Effector memory CD4-positive, alpha-beta T cell (primary cell): Measurements from ENCODE around the gene CELSR1.

Experiments used
- DNase-seq, 3 donors: peaks; one replicate each; pipeline ENCODE4 v3.0.0-alpha.2; 2020
- H3K27ac ChIP-seq: 2 replicates; pipeline ENCODE4 v1.7.0; 2013; ENCODE audit warnings: mild to moderate bottlenecking, low read length, moderate library complexity; ENCODE audit not compliant: insufficient read depth, poor library complexity, severe bottlenecking
- H3K27me3 ChIP-seq: replicated peaks from 2 replicates; pipeline ENCODE4 v1.7.0; 2013; ENCODE audit warnings: mild to moderate bottlenecking, low read length; ENCODE audit not compliant: insufficient read depth, control insufficient read depth, poor library complexity, severe bottlenecking
- H3K36me3 ChIP-seq: 2 replicates; pipeline ENCODE4 v1.7.0; 2013; ENCODE audit warnings: mild to moderate bottlenecking, low read length, moderate library complexity; ENCODE audit not compliant: control insufficient read depth, insufficient read depth
- H3K4me1 ChIP-seq: 2 replicates; pipeline ENCODE4 v1.7.0; 2013; ENCODE audit warnings: low read length, mild to moderate bottlenecking; ENCODE audit not compliant: control insufficient read depth, insufficient read depth, poor library complexity, severe bottlenecking
- H3K4me3 ChIP-seq: 2 replicates; pipeline ENCODE4 v1.7.0; 2013; ENCODE audit warnings: low read length, low read depth, mild to moderate bottlenecking; ENCODE audit not compliant: insufficient read depth, poor library complexity, severe bottlenecking
- H3K9me3 ChIP-seq: 2 replicates; pipeline ENCODE4 v1.7.0; 2013; ENCODE audit warnings: mild to moderate bottlenecking, low read length, moderate library complexity; ENCODE audit not compliant: control insufficient read depth

CELSR1 gene

GRCh38 chr22:46549971-46550641 is 12.7 kb upstream of the CELSR1 start:
- Histone ChIP-seq H3K27ac (no peak overlapping the region), H3K9me3 (no peaks in the 10 kb centered on the region), H3K27me3 (peaks cover 4% of the 10 kb centered on the region), H3K36me3 (no peaks in the 10 kb centered on the region), H3K4me3 (no peak overlapping the region), H3K4me1 (no peaks in the 10 kb centered on the region)
- DNase-seq, result no peak

GRCh38 chr22:46549563-46549840 is 12.1 kb upstream of the CELSR1 start:
- no peak for DNase-seq
- no peak overlapping the region for H3K27ac ChIP-seq

DNA sequence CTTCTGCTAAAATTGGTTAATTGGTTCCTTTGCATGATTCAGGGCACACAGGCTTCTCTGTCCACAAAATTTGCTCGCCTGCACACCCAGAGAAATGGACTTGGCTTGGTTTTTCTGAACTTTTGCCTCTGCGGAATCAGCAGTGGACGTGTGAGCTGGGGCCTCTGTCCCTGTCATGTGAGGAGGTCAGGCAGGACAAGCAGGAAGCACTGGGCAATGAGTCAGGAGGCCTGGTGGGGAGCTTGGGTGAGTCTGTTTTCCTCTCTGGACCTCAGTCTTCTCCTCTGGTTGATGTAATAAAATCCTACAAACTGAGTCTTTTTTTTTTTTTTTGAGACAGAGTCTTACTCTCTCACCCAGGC is 10.4 kb upstream of the CELSR1 start:
- no peaks in the 10 kb centered on the region for H3K36me3 ChIP-seq
- no peak overlapping the region for H3K27ac ChIP-seq
- H3K9me3 ChIP-seq, result no peaks in the 10 kb centered on the region
- no peak overlapping the region for H3K4me3 ChIP-seq
- H3K27me3 ChIP-seq, result peaks cover 4% of the 10 kb centered on the region
- DNase-seq, result no peak
- no peaks in the 10 kb centered on the region for H3K4me1 ChIP-seq

More at GRCh38 chr22:46549563-46549840, 12.1 kb upstream of the CELSR1 start:
- Histone ChIP-seq H3K4me1 (no peaks in the 10 kb centered on the region), H3K4me3 (no peak overlapping the region), H3K36me3 (no peaks in the 10 kb centered on the region), H3K9me3 (no peaks in the 10 kb centered on the region), H3K27me3 (peaks cover 4% of the 10 kb centered on the region)

DNA sequence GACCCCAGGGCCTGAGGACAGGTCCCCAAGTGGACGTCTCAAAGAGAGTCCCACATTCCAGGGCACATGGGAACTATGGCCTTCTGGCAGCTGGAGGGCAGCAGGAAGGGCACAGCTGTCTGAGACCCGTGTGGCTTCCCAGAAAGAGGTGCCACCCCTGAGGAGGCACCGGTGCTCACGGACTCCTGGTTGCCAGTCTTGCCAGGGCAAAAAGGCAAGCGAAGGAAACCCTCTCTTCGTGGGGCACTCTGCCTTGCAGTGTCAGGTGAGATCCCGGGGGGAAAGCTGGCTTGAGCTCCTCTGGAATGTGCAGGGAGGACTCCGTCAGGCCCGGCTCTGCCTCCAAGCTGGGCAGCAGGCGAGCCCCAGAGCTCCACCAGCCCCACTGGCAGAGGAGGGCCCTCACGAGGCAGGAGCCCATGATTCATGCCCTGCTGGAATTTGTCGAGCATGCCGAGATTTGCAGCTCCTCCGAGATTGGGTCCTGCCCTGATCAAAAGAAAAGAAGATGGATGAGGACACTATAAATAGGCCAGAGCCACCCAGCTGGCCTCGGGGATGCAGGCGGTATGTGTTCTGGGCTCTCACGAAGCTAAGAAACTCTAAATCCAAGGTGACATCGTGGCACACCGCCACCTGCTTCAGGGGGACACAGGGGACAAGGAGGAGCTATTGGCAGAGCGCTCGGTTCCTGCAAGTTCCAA is 9.9 kb upstream of the CELSR1 start:
- H3K4me3 ChIP-seq, result no peak overlapping the region
- H3K36me3 ChIP-seq, result no peaks in the 10 kb centered on the region
- peaks cover 7% of the 10 kb centered on the region for H3K27me3 ChIP-seq
- DNase-seq, result no peak
- H3K9me3 ChIP-seq, result no peaks in the 10 kb centered on the region
- no peak overlapping the region for H3K27ac ChIP-seq
- no peaks in the 10 kb centered on the region for H3K4me1 ChIP-seq

DNA sequence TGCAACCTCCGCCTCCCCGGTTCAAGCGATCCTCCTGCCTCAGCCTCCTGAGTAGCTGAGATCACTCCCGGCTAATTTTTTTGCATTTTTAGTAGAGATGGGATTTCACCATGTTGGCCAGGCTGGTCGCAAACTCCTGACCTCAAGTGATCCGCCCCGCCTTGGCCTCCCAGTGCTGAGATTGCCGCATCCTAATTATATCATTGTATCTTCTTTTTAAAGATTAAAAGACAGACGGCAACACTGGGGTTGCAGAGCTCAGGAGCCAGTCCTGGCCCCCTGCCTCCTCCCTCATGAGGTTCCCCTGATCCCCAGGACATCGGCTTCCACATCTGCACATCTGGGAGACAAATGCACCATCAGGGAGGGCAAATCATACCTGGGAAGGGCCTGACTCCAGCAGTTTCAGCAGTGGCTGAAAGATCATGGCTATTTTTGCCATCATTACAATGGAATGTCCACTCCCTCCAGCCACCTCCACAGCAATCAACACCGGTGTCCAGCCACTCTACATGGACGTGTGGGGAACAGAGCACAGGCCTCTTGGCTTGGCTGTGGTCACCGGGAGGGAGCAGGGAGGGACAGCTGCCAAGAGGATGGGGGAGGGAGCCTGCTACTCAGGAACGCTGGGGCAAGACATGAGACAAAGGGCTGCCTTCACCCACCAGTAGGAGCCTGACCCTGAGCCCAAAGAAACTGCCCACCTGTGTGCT is 9.2 kb upstream of the CELSR1 start:
- Histone ChIP-seq H3K27ac (no peak overlapping the region), H3K36me3 (no peaks in the 10 kb centered on the region), H3K9me3 (no peaks in the 10 kb centered on the region), H3K4me1 (no peaks in the 10 kb centered on the region), H3K4me3 (no peak overlapping the region), H3K27me3 (peaks cover 8% of the 10 kb centered on the region)
- no peak for DNase-seq

DNA sequence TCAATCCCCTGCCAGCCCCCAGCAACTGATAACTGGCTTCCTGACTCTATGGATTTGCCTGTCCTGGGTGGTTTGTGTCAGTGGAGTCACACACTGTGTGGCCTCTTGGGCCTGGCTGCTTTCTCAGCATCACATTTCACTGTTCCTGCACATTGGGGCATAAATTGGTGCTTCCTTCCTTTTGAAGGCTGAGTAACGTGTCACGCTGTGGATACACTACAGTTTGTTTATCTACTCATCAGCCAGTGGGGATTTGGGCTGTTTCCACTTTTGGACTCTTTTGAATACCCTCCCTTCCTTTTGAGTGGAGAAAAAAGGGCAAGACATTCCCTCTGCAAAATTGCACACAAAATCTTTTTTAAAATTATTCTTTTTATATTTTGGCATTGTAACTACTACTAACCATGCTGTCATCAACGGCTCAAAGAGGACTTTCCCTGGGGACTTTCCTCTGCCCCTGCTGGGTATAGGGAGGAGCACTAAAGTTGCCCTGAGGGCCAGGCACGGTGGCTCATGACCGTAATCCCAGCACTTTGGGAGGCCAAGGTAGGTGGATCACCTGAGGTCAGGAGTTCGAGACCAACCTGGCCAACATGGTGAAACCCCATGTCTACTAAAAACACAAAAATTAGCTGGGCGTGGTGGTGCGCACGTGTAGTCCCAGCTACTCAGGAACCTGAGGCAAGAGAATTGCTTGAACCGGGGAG is 7.8 kb upstream of the CELSR1 start:
- no peak for DNase-seq
- Histone ChIP-seq H3K4me1 (no peaks in the 10 kb centered on the region), H3K9me3 (no peaks in the 10 kb centered on the region), H3K4me3 (no peak overlapping the region), H3K27ac (no peak overlapping the region), H3K36me3 (no peaks in the 10 kb centered on the region), H3K27me3 (peaks cover 6% of the 10 kb centered on the region)

DNA sequence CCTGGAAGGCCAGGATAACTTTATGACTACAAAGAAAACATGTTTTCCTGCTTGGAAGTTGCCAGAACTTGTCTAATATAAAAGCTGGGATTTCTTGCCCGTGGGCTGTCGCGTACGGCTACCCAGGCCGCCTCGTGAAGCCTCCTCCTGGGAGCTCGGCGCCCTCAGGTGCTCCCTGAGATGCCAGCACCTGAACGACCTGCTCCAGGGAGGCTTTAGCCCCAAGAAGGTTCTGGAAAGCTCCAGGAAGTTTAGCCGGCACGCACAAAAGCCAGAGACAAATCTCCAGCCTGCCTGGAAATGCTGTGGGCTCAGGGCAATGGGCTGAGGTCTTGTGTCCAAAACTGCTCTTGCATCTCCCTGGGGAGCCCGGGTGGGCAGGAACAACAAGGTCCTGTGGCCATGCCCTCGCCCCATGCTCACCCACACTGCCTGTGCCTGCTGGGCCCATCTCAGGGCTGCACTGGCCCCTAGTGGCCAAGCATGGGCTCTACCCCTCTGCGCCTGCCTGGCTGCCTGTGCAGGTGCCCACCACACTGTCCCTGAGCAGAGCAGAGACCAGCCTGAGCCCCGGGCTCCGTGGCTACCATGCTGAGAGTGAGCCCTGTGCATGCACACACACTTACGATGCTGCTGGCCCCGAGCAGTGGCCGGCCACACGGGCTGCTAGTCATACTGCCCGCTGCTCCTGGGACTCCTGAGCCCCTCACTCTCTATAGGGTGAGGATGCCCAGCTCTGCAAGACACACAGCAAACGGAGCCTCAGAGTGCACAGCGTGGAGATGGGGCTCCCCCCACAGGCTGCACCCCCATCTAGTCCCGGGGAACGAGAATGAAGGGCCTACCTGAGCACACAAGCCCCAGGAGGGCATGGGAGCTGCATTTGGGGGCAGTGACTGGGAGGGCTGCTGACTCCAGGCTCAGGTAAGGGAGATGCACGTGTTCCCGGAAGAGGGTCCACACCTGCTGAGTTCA is 4.9 kb upstream of the CELSR1 start:
- H3K36me3 ChIP-seq, result no peaks in the 10 kb centered on the region
- H3K27ac ChIP-seq, result no peak overlapping the region
- peaks cover 8% of the 10 kb centered on the region for H3K4me1 ChIP-seq
- peaks cover 17% of the 10 kb centered on the region for H3K27me3 ChIP-seq
- no peak overlapping the region for H3K4me3 ChIP-seq
- peak; percentile 15 to 50 (median 40) for DNase-seq
- no peaks in the 10 kb centered on the region for H3K9me3 ChIP-seq

DNA sequence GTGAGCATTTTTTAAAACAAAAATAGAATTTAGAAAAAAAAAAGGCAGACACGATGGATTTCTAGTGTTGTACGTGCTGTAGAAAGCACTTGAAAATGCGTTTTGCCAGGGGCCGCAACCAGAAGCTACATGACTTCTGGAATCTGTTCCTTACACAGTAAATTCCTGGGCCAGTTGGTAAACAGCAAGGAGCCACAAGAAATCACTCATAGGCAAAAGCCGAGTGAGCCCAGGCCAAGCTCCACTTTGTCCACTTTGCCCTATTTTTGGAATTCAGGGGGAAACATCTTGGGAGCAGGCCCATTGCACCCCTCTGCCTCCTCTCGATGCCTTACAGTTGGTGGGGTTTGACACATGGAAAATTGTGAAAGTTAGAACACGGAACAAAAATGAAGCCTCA is 4.1 kb upstream of the CELSR1 start:
- Histone ChIP-seq H3K27ac (no peak overlapping the region), H3K4me1 (peaks cover 8% of the 10 kb centered on the region), H3K27me3 (peaks cover 17% of the 10 kb centered on the region), H3K36me3 (no peaks in the 10 kb centered on the region), H3K9me3 (no peaks in the 10 kb centered on the region), H3K4me3 (no peak overlapping the region)
- DNase-seq, result no peak

DNA sequence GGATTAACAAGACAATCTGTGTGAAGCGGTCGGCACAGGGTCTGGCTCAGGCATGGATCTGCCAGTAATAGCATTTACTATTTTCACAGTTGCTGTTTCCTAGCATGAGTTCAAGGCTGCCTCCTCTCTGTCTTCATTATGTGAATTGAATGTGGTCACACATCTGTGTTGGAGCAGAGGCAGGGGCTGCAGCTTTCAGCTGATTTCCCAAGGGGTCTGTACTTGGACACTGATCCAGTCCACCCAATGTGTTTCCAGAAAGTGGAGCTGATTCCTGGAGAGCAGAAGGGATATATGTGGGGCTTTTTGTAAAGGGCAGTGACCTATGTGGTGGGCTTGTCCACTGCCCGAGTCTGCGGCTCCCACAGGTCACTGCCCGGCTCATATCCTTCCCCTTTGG is 3.5 kb upstream of the CELSR1 start:
- Histone ChIP-seq H3K9me3 (no peaks in the 10 kb centered on the region), H3K4me1 (peaks cover 8% of the 10 kb centered on the region), H3K4me3 (no peak overlapping the region), H3K27ac (no peak overlapping the region), H3K27me3 (peaks cover 17% of the 10 kb centered on the region), H3K36me3 (no peaks in the 10 kb centered on the region)
- no peak for DNase-seq
